K562 (cell line): Measurements from ENCODE around the gene ST7.

Experiments
- CHD1 ChIP-seq: fragments of 200-600 bp; sonication (generic); IDR thresholded peaks from one replicate; pipeline ENCODE4 v1.6.1; 2012; ENCODE audit warnings: mild to moderate bottlenecking, moderate library complexity, low read length, inconsistent platforms
- CTCF ChIP-seq, 3 experiments: IDR thresholded peaks in 2 of 3; conservative IDR thresholded peaks in 1 of 3; 2 replicates each; pipeline ENCODE4 v1.5.1; 2011 to 2012; ENCODE audit warnings: low read length in 3 of 3, mild to moderate bottlenecking in 3 of 3, control low read depth in 2 of 3, improper control_type of control experiment in 1 of 3, inconsistent platforms in 1 of 3, low read depth in 1 of 3, mixed read lengths in 1 of 3, moderate library complexity in 1 of 3; ENCODE audit not compliant: insufficient read depth in 2 of 3
- ELK1 ChIP-seq: sonication (generic); formaldehyde crosslinking; IDR thresholded peaks from 2 replicates; pipeline ENCODE4 v1.8.1; 2022; ENCODE audit warnings: missing genetic modification reagents
- GABPA ChIP-seq: fragments of 200-800 bp; sonication (Bioruptor generic); conservative IDR thresholded peaks from 2 replicates; pipeline ENCODE4 v1.6.1; 2016; ENCODE audit warnings: low read depth, missing genetic modification characterization, missing compliant biosample characterization
- MEIS2 ChIP-seq: fragments of 450-650 bp; IDR thresholded peaks from 2 replicates; pipeline ENCODE4 v1.6.1; 2014; ENCODE audit warnings: mild to moderate bottlenecking; ENCODE audit not compliant: partially characterized antibody
- NCOR1 ChIP-seq: fragments of 450-650 bp; IDR thresholded peaks from 2 replicates; pipeline ENCODE4 v1.6.1; 2016; ENCODE audit warnings: mild to moderate bottlenecking, moderate library complexity
- POLR2A ChIP-seq: fragments of 450-650 bp; conservative IDR thresholded peaks from 2 replicates; pipeline ENCODE4 v1.6.1; 2016
- SREBF2 ChIP-seq: sonication (generic); formaldehyde crosslinking; IDR thresholded peaks from 2 replicates; pipeline ENCODE4 v1.4.0; 2020; ENCODE audit warnings: mild to moderate bottlenecking, missing genetic modification reagents
- TRIM24 ChIP-seq, 2 experiments: fragments of 450-650 bp; IDR thresholded peaks; 2 replicates each; pipeline ENCODE4 v1.6.1; 2016
- ZNF57 ChIP-seq: fragments of 450-650 bp; formaldehyde crosslinking; IDR thresholded peaks from 2 replicates; pipeline ENCODE4 v1.4.0; 2020; ENCODE audit warnings: mild to moderate bottlenecking, moderate library complexity
- ZNF785 ChIP-seq: fragments of 250-450 bp; sonication (Bioruptor Pico); IDR thresholded peaks from 2 replicates; pipeline ENCODE4 v1.4.0; 2020; ENCODE audit warnings: mild to moderate bottlenecking

GRCh38 chr7:117096942-117097341, 143.6 kb downstream of the ST7 start:
- TF ChIP-seq CHD1 (no peak), CTCF (IDR thresholded peaks at IDR 0.05 in 2 of 3, conservative IDR thresholded peaks at IDR 0.05 in 1 of 3; ENCODE audit: insufficient read depth in 2 of 3, low read depth in 1 of 3, low read length in 3 of 3) (no peak), POLR2A (no peak), ZNF57 (CRISPR knock-in tag) (no peak), TRIM24 (IDR thresholded peaks at IDR 0.05) (no peak), SREBF2 (CRISPR knock-in tag) (no peak), GABPA (no peak), ELK1 (CRISPR knock-in tag) (no peak), ZNF785 (CRISPR knock-in tag) (no peak), NCOR1 (no peak), MEIS2 (no peak)
